ENCODE results near the gene SPEG. TPM values are rescaled to one million over a fixed set of nuclear protein-coding genes. Genes with fewer than 3 reads are reported as not detected.

SPEG gene
- total and polyA plus RNA-seq, 2 of the 8 experiments (the other 6 are each of a cell fraction or from before 2014, with no cell fraction given) = 19.9 to 32.0 TPM

GRCh38 chr2:219444566-219445091, 10.0 kb downstream of the SPEG start:
- H2BK12ac ChIP-seq (ENCODE audit: low read depth, low read length) = no peak overlapping the region
- no peak overlapping the region for H4K5ac ChIP-seq (ENCODE audit: insufficient read length, low read depth, low read length)
- no peak overlapping the region for H3K4me2 ChIP-seq (ENCODE audit: insufficient read depth in 1 of 2, low read depth in 2 of 2, low read length in 2 of 2)
- H3K36me3 ChIP-seq (ENCODE audit: control insufficient read depth in 2 of 4, insufficient read depth in 4 of 4, low read length in 3 of 4) = no peaks in the 10 kb centered on the region
- no peak overlapping the region for H2AK5ac ChIP-seq (ENCODE audit: low read depth, low read length)
- no peak overlapping the region for H2AFZ ChIP-seq (ENCODE audit: low read length)
- 85% methylated on average over 18 of the region's 23 CpGs; no CpG with 5 or more reads in 1 of the 2 experiments for WGBS, 2 experiments (ENCODE audit: extremely low coverage in 1 of 2, insufficient coverage in 1 of 2, insufficient read length in 1 of 2, insufficient replicate concordance in 2 of 2, low coverage in 1 of 2, low lambda C conversion rate in 2 of 2, missing lambda C conversion rate in 1 of 2)
- no peak overlapping the region for H2BK120ac ChIP-seq (replicated peaks; ENCODE audit: low read depth, low read length)
- H3K18ac ChIP-seq (ENCODE audit: extremely low read depth, low read length) = no peak overlapping the region
- peaks cover 11% of the 10 kb centered on the region; the same call in 1 of the 2 replicates for H3K23me2 ChIP-seq (ENCODE audit: low read depth, low read length)
- ChIA-PET POLR2A (ENCODE audit: partially characterized antibody) (interaction anchor here (1.0 to 2.0 kb wide), 3 partner anchors 9 to 41 kb away, joined by 3 to 8 read pairs (median 4); no protein-coding TSS in a partner anchor), CTCF (ENCODE audit: partially characterized antibody) (interaction anchor here (0.5 to 113.1 kb wide), 3 partner anchors 14 to 86 kb away, joined by 3 to 7248 read pairs (median 7248); partner anchors contain the start of genes ASIC4, CHPF, DES and GMPPA)
- H3K4me1 ChIP-seq (replicated peaks in 1 of 4; ENCODE audit: control insufficient read depth in 3 of 4, insufficient read depth in 4 of 4, low read length in 3 of 4) = peaks cover 0 to 29% (median 14%) of the 10 kb centered on the region in 4 experiments; a peak in 6 of 7 replicates
- H2BK20ac ChIP-seq (ENCODE audit: low read length) = no peak overlapping the region
- H2BK5ac ChIP-seq (ENCODE audit: low read depth, low read length) = no peak overlapping the region
- no peaks in the 10 kb centered on the region for H3K9me3 ChIP-seq (ENCODE audit: insufficient read depth in 2 of 2, low read depth in 1 of 2, low read length in 1 of 2)
- H4K20me1 ChIP-seq (replicated peaks in 1 of 2; ENCODE audit: control insufficient read depth in 1 of 2, insufficient read depth in 2 of 2, low read length in 2 of 2) = peaks cover 1 to 16% of the 10 kb centered on the region in 2 experiments
- no peak overlapping the region for H3K4me3 ChIP-seq (ENCODE audit: extremely low read depth in 1 of 4, insufficient read depth in 2 of 4, low read depth in 3 of 4, low read length in 4 of 4)
- H3K14ac ChIP-seq (ENCODE audit: insufficient read length) = no peak overlapping the region
- no peak overlapping the region for H2BK15ac ChIP-seq (ENCODE audit: low read length)
- H3K56ac ChIP-seq (replicated peaks; ENCODE audit: insufficient read length, low read depth, low read length) = no peak overlapping the region
- FAIRE-seq (no peak), DNase-seq (ENCODE audit: low read depth in 1 of 2, low spot score in 2 of 2) (no peak)
- H3K27me3 ChIP-seq (replicated peaks in 1 of 4; ENCODE audit: control insufficient read depth in 3 of 4, extremely low read depth in 1 of 4, insufficient read depth in 3 of 4, low read length in 3 of 4) = peaks cover 6 to 40% (median 30%) of the 10 kb centered on the region in 4 experiments
- H3K9ac ChIP-seq (replicated peaks in 1 of 4; ENCODE audit: extremely low read depth in 1 of 4, low read depth in 3 of 4, low read length in 3 of 4) = no peak overlapping the region
- H3K79me1 ChIP-seq (ENCODE audit: low read depth, low read length) = no peaks in the 10 kb centered on the region
- H3K79me2 ChIP-seq (ENCODE audit: control insufficient read depth in 1 of 2, insufficient read depth in 2 of 2, low read length in 2 of 2) = no peaks in the 10 kb centered on the region
- no peak overlapping the region for H4K8ac ChIP-seq (ENCODE audit: extremely low read depth, insufficient read depth, low read length)
- no peak overlapping the region for H3K27ac ChIP-seq (ENCODE audit: low read depth, low read length)
- H4K91ac ChIP-seq (replicated peaks; ENCODE audit: insufficient read length, low read length) = no peak overlapping the region
- no peak overlapping the region for H3K4ac ChIP-seq (replicated peaks; ENCODE audit: insufficient read length, low read depth, low read length)
- H3K23ac ChIP-seq (ENCODE audit: insufficient read length) = no peak overlapping the region
- TF ChIP-seq CHD1 (IDR thresholded peaks at IDR 0.05; ENCODE audit: low read depth, low read length) (no peak), SIN3A (conservative IDR thresholded peaks at IDR 0.05 in 1 of 2, IDR thresholded peaks at IDR 0.05 in 1 of 2; ENCODE audit: low read depth in 1 of 2, low read length in 2 of 2) (no peak), EZH2 (IDR thresholded peaks at IDR 0.05; ENCODE audit: low read depth, low read length, severe bottlenecking) (no peak), CTCF (IDR thresholded peaks at IDR 0.05; ENCODE audit: control extremely low read depth in 1 of 3, insufficient read depth in 1 of 3, low read depth in 1 of 3, low read length in 3 of 3) (no peak), E2F6 (IDR thresholded peaks at IDR 0.05) (no peak), BCL11A (IDR thresholded peaks at IDR 0.05; ENCODE audit: low read depth in 2 of 2, low read length in 2 of 2) (no peak), JUND (IDR thresholded peaks at IDR 0.05; ENCODE audit: low read length) (no peak)
